Embryonic facial prominence (tissue), 1 donor: ENCODE results near the gene ST7.
"Not testable (repeated sequence)": the region's sequence is repeated elsewhere in the genome, so short reads cannot be mapped to it uniquely, and the experiment has no call there.

Experiments used
- DNase-seq: peaks from one replicate; pipeline ENCODE4 v3.0.0-alpha.2; 2016; ENCODE audit errors: extremely low spot score

Gene ST7

GRCh38 chr7:117095055-117095454, 141.8 kb downstream of the ST7 start:
- no peak for DNase-seq

GRCh38 chr7:117096330-117096729, 143.0 kb downstream of the ST7 start:
- DNase-seq, result no peak

DNA sequence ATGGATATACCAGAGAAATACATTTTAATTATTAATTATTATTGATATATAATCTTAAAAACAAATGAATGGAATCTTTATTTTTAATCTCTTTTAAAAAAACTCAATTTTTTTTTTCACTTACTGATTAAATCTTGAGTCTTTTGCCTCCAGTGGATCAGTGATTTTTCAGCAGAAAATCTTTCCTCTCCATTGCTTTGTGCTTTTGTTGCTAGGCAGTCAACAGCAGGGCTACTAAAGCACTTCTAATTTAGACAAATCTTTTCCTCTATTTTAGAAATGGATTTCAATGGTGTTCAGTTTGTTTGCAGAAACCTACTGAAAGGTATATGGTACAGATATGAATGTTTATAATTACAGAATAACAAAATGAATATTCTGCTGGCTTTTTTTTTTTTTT, 143.6 kb downstream of the ST7 start:
- DNase-seq, result no peak

GRCh38 chr7:117097860-117098259, 144.6 kb downstream of the ST7 start:
- no peak for DNase-seq

DNA sequence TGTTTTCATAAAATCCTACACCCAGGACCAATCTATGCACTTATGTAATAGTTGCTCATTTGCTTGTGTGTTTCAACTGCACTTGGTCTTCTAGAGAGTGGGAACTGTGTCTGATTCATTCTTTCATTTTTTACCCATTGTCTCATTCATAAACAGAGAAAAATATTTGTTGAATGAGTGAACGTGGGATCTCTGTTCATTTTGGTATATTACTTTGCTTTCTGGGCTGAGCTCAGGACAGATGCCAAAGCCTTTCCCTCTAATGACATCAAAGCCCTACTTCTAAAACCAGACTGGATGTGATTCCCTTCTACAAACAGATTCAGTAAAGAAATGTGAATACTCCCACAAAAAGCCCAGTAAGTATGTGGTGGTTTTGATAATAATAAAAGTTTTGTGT, 145.2 kb downstream of the ST7 start:
- DNase-seq, result no peak

- DNase-seq, result no peak
These were observed 147.7 kb downstream of the ST7 start for GRCh38 chr7:117101026-117101425.

GRCh38 chr7:117110480-117111315, 157.4 kb downstream of the ST7 start:
- no peak for DNase-seq

DNA sequence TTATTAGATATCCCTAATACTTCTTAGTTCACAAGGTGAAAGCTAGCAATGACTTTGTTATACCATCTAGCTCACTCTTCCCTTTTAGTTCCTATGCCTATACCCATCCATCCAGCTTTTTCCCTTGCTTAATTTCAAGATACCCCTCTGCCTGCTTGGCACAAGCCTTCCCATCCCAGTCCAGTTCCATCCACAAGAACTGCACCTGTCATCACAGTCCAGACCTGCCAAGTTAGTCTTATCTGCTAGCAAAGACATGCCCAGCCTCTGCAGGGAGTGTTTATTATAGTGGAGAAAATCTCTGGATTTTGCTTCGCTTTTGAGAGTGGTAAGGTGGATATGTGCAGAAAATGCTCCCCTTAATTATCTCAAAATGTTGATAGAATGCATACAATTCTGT, 158.2 kb downstream of the ST7 start:
- DNase-seq, result no peak

DNA sequence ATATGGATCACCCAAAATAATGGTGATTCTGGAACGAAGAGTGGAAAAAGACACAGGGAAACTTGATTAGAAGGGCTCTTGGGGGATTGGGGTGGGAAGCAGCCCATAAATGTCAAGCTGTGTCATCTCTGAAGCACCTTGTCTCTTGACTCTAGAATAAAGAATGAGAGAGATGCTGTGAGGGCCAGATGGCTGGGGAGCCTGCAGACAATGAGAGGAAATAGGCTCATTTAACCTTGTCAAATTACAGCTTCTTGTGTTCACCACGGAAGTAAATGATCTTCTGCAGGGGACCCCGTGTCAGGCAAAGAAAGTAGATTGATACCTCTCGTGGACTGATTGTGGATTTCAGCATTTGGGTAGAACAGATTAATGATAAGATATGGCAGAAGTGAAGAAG, 159.3 kb downstream of the ST7 start:
- DNase-seq, result no peak

GRCh38 chr7:117113871-117114270, 160.6 kb downstream of the ST7 start:
- DNase-seq, result no peak

GRCh38 chr7:117114272-117114671, 161.0 kb downstream of the ST7 start:
- DNase-seq, result no peak

- DNase-seq, result no peak
These were observed 162.9 kb downstream of the ST7 start for GRCh38 chr7:117116211-117116610.

DNA sequence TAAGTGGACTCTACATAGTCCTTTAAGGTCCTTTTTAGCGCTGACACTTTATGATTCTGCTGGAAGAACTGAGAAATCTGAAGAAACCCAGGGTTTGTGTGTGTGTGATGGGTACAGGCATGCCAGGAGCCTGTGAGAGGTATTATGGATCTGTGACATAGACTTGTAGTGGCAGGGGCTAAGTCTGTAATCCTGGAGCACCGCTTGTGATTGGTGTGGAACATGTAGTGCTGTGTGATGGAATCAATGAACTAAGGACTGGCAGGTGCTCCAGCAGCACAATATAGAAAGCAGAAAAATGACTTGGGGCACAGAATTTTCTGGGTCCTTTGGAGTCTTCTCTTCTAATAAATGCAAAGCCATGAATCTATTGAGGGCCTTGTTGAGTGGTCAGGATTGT, 163.9 kb downstream of the ST7 start:
- DNase-seq, result no peak

- DNase-seq, result no peak
These were observed 165.4 kb downstream of the ST7 start for GRCh38 chr7:117118579-117119180.

DNA sequence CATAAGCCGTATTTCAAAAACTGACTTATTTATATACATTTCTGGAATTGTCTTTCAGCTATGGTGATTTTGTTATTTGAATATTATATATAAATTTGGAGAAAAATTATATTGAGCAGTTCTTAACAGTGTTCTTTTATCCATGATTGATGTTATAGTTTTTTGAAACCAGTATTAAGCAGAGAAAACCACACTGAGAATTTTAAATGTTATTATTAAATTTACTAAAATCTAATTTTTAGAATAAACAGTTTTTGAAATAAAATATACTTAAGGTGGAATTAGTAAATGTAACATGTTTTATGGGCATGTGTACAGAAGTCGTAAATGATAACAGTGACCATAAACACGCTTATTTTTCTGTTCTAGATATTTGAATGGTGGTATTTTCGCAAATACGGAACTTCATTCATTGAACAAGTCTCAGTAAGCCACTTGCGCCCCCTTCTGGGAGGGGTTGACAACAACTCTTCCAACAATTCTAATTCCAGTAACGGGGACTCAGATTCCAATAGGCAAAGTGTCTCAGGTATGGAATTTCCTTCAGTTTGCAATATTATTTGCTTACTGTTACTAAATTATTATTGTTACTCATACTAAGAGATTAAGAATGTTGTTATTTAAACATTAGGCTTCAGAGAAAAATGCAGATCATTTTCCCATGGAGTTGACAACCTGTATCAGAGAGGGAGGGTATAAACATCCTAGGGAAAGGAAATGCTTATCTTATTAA, 166.1 kb downstream of the ST7 start:
- peak; percentile 34 for DNase-seq

DNA sequence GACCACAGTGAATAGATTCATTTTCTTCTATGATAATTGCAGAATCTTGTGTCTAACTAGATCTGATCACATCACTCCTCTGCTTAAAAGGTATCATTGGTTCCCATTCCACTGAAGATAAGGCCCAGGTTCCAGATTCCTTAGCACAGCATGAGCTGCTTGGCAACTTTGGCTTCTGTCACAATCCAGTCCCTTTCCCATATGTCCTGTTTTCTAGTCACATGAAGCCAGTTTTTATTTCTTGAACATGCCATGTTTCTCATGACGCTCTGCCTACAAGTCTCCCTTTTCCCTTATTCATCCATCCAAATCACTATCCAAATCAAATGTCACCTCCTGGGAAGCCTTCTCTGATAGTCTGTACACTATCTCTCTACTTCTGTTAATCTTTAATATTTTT, 167.0 kb downstream of the ST7 start:
- DNase-seq, result not testable (repeated sequence)

- DNase-seq, result not testable (repeated sequence)
These were observed 168.7 kb downstream of the ST7 start for GRCh38 chr7:117122036-117122435.

- DNase-seq, result no peak
These were observed 169.2 kb downstream of the ST7 start for GRCh38 chr7:117122536-117122935.

GRCh38 chr7:117123311-117123926, 170.1 kb downstream of the ST7 start:
- no peak for DNase-seq

DNA sequence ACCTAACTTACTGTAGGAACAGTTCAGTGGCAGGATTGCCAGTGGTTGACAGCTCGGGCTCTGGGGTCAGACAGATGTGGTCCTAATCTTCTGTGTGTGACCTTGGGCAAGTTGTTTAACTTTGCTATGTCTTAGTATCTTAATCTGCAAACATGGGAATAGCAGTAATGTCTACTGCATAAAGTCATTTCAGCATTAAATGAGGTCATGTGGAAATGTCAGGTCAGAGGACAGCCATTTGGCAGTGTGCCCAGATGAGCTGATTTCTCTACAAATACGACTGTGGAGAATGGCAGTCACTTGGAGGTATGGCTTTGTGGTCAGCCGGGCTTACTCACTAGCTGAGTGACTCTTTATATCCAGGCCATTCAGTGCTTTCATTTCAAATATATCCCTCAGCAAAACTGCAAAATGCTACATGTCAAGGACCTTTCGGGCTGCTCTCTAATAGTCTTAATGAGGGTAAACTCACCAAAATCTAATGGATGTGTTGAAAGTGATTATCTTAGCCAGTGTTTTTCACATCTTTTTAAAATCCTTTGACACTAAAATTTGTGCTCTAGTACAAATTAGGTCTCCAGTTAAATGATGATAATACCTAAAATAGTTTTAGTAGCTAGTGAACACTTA, 171.4 kb downstream of the ST7 start:
- DNase-seq, result no peak

DNA sequence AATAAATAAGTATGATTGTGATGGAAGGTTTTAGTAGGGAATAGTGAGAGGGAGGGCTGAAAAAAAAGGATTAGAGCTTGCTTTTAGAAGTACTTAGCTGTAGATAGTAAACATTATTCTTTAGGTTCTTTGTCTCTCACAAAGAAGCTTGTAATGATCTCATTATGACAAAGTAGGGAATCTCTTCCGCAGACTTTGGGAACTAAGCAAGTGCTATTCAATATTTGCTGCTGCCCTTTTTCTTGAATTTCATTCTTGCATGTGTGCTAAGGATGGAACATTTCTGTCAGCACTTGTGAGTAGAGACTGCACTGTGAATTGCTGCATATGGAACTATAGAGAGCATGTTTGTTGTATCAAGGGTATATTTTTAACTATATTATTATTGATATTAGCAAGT, 173.4 kb downstream of the ST7 start:
- DNase-seq, result no peak
